GM12878 (cell line): ENCODE measurements around the gene PMM1.

Source experiments
- BMI1 ChIP-seq: fragments of 450-650 bp; IDR thresholded peaks from 2 replicates; pipeline ENCODE4 v1.6.1; 2016; ENCODE audit warnings: mild to moderate bottlenecking, moderate library complexity, borderline replicate concordance
- EZH2 ChIP-seq: IDR thresholded peaks from 2 replicates; pipeline ENCODE4 v1.6.1; 2012; ENCODE audit warnings: low read depth, mild to moderate bottlenecking, control low read depth, inconsistent platforms, low read length, borderline replicate concordance; ENCODE audit not compliant: control insufficient read depth
- HCFC1 ChIP-seq: fragments of 150-350 bp; IDR thresholded peaks from 2 replicates; pipeline ENCODE4 v1.6.1; 2014; ENCODE audit warnings: low read length
- POLR2A ChIP-seq: IDR thresholded peaks from 2 replicates; pipeline ENCODE4 v1.6.1; 2011; ENCODE audit warnings: low read depth, mild to moderate bottlenecking, low read length
- POLR2AphosphoS5 ChIP-seq: IDR thresholded peaks from 2 replicates; pipeline ENCODE4 v1.6.1; 2011; ENCODE audit warnings: mild to moderate bottlenecking, low read length, inconsistent platforms
- SPI1 ChIP-seq: IDR thresholded peaks from 2 replicates; pipeline ENCODE4 v1.6.1; 2011; ENCODE audit warnings: low read depth, mild to moderate bottlenecking, low read length, moderate library complexity, borderline replicate concordance; ENCODE audit not compliant: insufficient read depth

DNA sequence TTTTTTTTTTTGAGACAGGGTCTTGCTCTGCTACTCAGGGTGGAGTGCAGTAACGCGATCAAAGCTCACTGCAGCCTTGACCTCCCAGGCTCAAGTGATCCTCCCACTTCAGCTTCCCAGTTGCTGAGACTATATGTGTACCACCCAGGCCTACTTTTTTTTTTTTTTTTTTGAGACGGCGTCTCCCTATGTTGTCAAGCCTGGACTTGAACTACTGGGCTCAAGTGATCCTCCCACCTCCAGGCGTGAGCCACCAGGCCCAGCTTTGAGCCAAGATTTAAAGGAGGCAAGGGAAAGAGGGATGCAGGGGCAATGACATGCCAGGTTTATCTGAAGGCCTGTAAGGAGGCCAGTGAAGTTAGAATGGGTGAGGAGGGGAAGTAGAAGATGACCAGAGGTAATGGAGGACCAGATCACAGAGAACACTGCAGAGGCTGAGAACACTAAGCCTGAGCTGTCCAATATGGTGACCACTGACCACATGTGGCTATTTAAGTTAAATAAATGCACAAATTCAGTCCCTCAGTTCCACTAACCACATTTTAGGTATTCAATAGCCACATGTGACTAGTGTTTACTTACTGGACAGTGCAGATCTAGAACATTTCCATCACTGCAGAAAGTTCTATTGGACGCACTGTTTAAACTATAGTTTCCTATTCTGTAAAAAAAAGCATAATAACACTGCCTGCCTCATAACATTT, 23.1 kb upstream of the PMM1 start:
- no peak for TF ChIP-seq EZH2
- TF ChIP-seq HCFC1 = no peak
- TF ChIP-seq SPI1 = no peak
- TF ChIP-seq POLR2AphosphoS5 = no peak
- no peak for TF ChIP-seq BMI1
- no peak for TF ChIP-seq POLR2A
